ENCODE data around the gene SPO11.

SPO11 gene

GRCh38 chr20:57329608-57330221 lies at the start of gene SPO11:
Gene SPO11, plus strand, starts transcription at chr20:57329803. Its CDS starts 65 bp downstream, at chr20:57329868.
- DNase-seq (ENCODE audit: low read depth in 4 of 4, low spot score in 1 of 4) = no peak

GRCh38 chr20:57280221-57280620 lies 49.4 kb upstream of the SPO11 start:
- DNase-seq (ENCODE audit: low read depth in 4 of 4, low spot score in 1 of 4) = no peak

- no peak for DNase-seq (ENCODE audit: low read depth in 4 of 4, low spot score in 1 of 4)
These were observed 47.7 kb upstream of the SPO11 start for GRCh38 chr20:57281900-57282299.

- no peak for DNase-seq (ENCODE audit: low read depth in 4 of 4, low spot score in 1 of 4)
These were observed 46.8 kb upstream of the SPO11 start for GRCh38 chr20:57282670-57283361.

GRCh38 chr20:57283860-57284259 lies 45.7 kb upstream of the SPO11 start:
- DNase-seq (ENCODE audit: low read depth in 4 of 4, low spot score in 1 of 4) = no peak

GRCh38 chr20:57287007-57287880 lies 42.4 kb upstream of the SPO11 start:
- no peak for DNase-seq (ENCODE audit: low read depth in 4 of 4, low spot score in 1 of 4)

- DNase-seq (ENCODE audit: low read depth in 4 of 4, low spot score in 1 of 4) = no peak
These were observed 41.7 kb upstream of the SPO11 start for GRCh38 chr20:57287901-57288300.

GRCh38 chr20:57288651-57289277 lies 40.8 kb upstream of the SPO11 start:
- DNase-seq (ENCODE audit: low read depth in 4 of 4, low spot score in 1 of 4) = no peak

GRCh38 chr20:57289391-57290177 lies 40.0 kb upstream of the SPO11 start:
- no peak for DNase-seq (ENCODE audit: low read depth in 4 of 4, low spot score in 1 of 4)

GRCh38 chr20:57290178-57290484 lies 39.5 kb upstream of the SPO11 start:
- no peak for DNase-seq (ENCODE audit: low read depth in 4 of 4, low spot score in 1 of 4)

- DNase-seq (ENCODE audit: low read depth in 4 of 4, low spot score in 1 of 4) = no peak
These were observed 38.6 kb upstream of the SPO11 start for GRCh38 chr20:57291003-57291402.

- DNase-seq (ENCODE audit: low read depth in 4 of 4, low spot score in 1 of 4) = no peak
These were observed 37.9 kb upstream of the SPO11 start for GRCh38 chr20:57291694-57292093.

GRCh38 chr20:57292611-57293010 lies 37.0 kb upstream of the SPO11 start:
- no peak for DNase-seq (ENCODE audit: low read depth in 4 of 4, low spot score in 1 of 4)

GRCh38 chr20:57293995-57294394 lies 35.6 kb upstream of the SPO11 start:
- no peak for DNase-seq (ENCODE audit: low read depth in 4 of 4, low spot score in 1 of 4)

- no peak for DNase-seq (ENCODE audit: low read depth in 4 of 4, low spot score in 1 of 4)
These were observed 35.1 kb upstream of the SPO11 start for GRCh38 chr20:57294550-57294949.

- no peak for DNase-seq (ENCODE audit: low read depth in 4 of 4, low spot score in 1 of 4)
These were observed 31.1 kb upstream of the SPO11 start for GRCh38 chr20:57298457-57298856.

GRCh38 chr20:57301026-57301425 lies 28.6 kb upstream of the SPO11 start:
- no peak for DNase-seq (ENCODE audit: low read depth in 4 of 4, low spot score in 1 of 4)

- DNase-seq (ENCODE audit: low read depth in 4 of 4, low spot score in 1 of 4) = no peak
These were observed 22.9 kb upstream of the SPO11 start for GRCh38 chr20:57306747-57307146.

- DNase-seq (ENCODE audit: low read depth in 4 of 4, low spot score in 1 of 4) = no peak
These were observed 20.9 kb upstream of the SPO11 start for GRCh38 chr20:57308451-57309271.

- DNase-seq (ENCODE audit: low read depth in 4 of 4, low spot score in 1 of 4) = no peak
These were observed 20.0 kb upstream of the SPO11 start for GRCh38 chr20:57309544-57310115.
